ACHN (cell line): ENCODE measurements around the gene FPR3.
"Not testable (repeated sequence)": the region's sequence is repeated elsewhere in the genome, so short reads cannot be mapped to it uniquely, and the experiment has no call there.

ENCODE experiments used
- DNase-seq: peaks from one replicate; pipeline ENCODE4 v3.0.0-alpha.2; 2015
- in situ Hi-C: cut with HindIII; loops from 2 replicates; pipeline ENCODE4 v1.10.0; 2017; ENCODE audit warnings: low sequenced_read_pairs, low pct_ligation_motif_present, low pct_unique_long_range_greater_than_20kb

The FPR3 gene

GRCh38 chr19:51794885-51795490, at the start of gene FPR3:
FPR3 (plus strand) TSS chr19:51795157; CDS start chr19:51823749, 28,592 bp downstream.
- DNase-seq = no peak
- in situ Hi-C loops = no loop called here

- in situ Hi-C loops = no loop called here
- DNase-seq = no peak
Observed at GRCh38 chr19:51746731-51747130, 48.2 kb upstream of the FPR3 start.

GRCh38 chr19:51749979-51750378, 45.0 kb upstream of the FPR3 start:
- in situ Hi-C loops = no loop called here
- DNase-seq = peak; percentile 16

GRCh38 chr19:51750400-51751094, 44.4 kb upstream of the FPR3 start:
- in situ Hi-C loops = no loop called here
- no peak for DNase-seq

- peak; percentile 6 for DNase-seq
- in situ Hi-C loops = no loop called here
Observed at GRCh38 chr19:51751655-51752054, 43.3 kb upstream of the FPR3 start, which contains the start of gene FPR1. FPR1 (minus strand) TSS chr19:51751878; CDS start chr19:51746994, 4,884 bp downstream.

GRCh38 chr19:51754109-51754508, 40.8 kb upstream of the FPR3 start:
- DNase-seq = no peak
- in situ Hi-C loops = no loop called here

- in situ Hi-C loops = no loop called here
- DNase-seq = no peak
Observed at GRCh38 chr19:51754770-51755169, 40.2 kb upstream of the FPR3 start.

GRCh38 chr19:51755571-51755970, 39.4 kb upstream of the FPR3 start:
- no peak for DNase-seq
- in situ Hi-C loops = no loop called here

- DNase-seq = no peak
- in situ Hi-C loops = no loop called here
Observed at GRCh38 chr19:51760697-51761356, 34.1 kb upstream of the FPR3 start, which contains the start of gene FPR2. FPR2 (plus strand) TSS chr19:51761180; CDS start chr19:51768659, 7,479 bp downstream.

- in situ Hi-C loops = no loop called here
- no peak for DNase-seq
Observed at GRCh38 chr19:51761696-51762095, 33.3 kb upstream of the FPR3 start.

- in situ Hi-C loops = no loop called here
- DNase-seq = no peak
Observed at GRCh38 chr19:51765086-51765485, 29.9 kb upstream of the FPR3 start.

GRCh38 chr19:51766461-51766860, 28.5 kb upstream of the FPR3 start:
- in situ Hi-C loops = no loop called here

GRCh38 chr19:51771376-51772130, 23.4 kb upstream of the FPR3 start:
- DNase-seq = no peak
- in situ Hi-C loops = no loop called here

More at GRCh38 chr19:51766461-51766860, 28.5 kb upstream of the FPR3 start:
- DNase-seq = no peak

- in situ Hi-C loops = no loop called here
- DNase-seq = no peak
Observed at GRCh38 chr19:51772977-51773376, 22.0 kb upstream of the FPR3 start.

GRCh38 chr19:51776561-51776960, 18.4 kb upstream of the FPR3 start:
- DNase-seq = not testable (repeated sequence)

GRCh38 chr19:51777570-51778462, 17.1 kb upstream of the FPR3 start:
- peak; percentile 60 for DNase-seq
- in situ Hi-C loops = no loop called here

More at GRCh38 chr19:51776561-51776960, 18.4 kb upstream of the FPR3 start:
- in situ Hi-C loops = not testable (repeated sequence)

- in situ Hi-C loops = no loop called here
Observed at GRCh38 chr19:51779181-51779580, 15.8 kb upstream of the FPR3 start.

GRCh38 chr19:51779703-51780102, 15.3 kb upstream of the FPR3 start:
- in situ Hi-C loops = no loop called here
- DNase-seq = no peak

More at GRCh38 chr19:51779181-51779580, 15.8 kb upstream of the FPR3 start:
- DNase-seq = no peak
